NCI-H82 (cell line): Measurements from ENCODE around the gene P2RX6.

ENCODE experiments used
- DNase-seq: peaks from one replicate; lab custom pipeline; 2025; lab: John Stamatoyannopoulos, UW

P2RX6 gene

DNA sequence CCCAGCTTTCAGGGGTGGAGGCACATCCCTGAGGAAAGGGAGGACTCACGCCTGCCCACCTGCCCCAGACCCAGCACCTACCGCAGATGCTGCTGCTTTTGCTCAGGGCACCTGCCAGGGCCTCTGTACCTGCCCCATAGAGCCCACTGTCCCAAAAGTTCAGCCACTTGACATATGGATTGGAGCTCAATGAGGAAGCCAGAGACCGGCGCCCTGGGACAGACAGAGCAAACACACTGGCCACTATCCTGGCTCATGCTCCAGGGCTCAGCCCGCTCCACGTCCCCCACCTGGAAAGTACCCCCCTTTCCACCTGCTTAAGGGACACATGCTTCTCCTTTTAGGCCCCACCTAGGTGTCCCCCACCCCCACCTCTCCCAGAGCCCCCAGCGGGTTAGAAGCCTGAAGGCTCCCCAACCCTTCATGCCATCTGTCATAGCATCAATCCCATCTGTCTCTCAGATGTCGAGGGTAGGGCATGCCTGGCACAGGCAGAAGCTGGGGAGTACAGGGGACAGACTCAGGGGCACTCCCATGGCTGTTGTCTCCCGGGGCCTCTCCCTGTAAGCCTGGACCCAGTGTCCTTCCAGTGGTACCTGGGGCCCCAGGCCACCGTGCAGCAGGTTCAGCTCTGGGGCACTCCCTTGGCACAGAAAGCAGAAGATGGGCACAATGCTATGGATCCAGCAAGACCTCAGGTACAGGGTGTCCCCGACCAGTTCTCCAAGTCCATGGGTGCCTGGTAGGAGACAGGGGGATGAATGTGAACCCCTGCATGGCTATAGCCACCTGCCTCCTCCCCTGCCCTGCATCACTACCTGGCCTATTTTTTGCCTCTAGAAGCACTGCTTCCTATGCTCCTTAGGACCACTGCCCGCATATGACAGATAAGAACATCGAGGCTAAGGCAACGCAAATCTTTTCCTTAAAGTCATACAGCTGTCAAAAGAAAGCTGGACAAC lies 2.2 kb upstream of the P2RX6 start:
- peak; percentile 19 for DNase-seq

DNA sequence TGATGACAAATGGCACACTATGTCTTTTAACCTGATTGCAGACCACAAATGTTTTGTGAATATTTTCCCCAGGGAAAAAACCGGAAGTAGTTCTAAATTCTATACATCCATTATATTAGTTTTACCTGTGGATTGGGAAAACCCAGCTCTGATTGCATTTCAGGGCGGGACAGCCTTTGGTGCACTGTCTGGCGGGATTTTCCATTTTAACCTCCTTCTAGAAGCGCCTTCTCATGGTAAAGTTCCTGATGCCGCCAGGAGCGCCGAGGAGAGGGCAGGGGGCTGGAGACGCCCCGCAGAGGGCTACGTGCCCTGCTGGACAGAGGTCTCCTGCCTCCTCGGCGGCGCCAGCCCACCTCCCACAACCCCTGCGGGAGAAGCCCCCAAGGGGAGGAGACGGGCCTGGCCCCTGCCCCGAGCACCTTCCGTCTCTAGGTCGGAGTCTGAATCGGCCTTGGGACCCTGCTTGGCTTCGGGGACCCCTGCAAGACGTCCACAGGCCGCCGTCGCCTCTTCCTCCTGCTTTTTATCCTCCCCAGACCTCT lies 1.2 kb upstream of the P2RX6 start:
- no peak for DNase-seq

DNA sequence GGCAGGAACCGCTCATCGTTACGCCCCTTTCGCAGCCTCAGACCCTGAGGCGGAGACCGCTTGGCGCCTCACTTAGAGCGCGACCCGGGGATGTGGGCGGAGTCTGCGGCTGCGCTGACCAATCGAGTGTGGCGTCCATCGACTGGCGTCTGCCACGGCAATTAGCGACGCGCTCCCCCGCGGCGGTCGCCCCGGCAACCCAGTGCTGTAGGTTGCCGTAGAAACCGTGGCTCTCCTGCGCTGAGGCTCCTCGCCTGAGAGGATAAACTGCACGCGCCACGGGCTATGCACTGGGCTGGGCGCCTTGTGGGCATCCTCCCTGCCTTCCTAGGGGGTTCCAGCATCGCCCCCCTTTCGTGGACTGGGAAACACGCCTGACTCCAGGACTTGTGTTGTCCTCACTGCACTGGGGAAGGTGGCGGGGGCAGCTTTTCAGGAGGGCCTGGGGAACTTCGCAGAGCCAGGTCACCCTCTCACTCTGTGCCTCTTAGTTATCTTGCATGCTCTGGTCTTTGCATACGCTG lies 701 bp upstream of the P2RX6 start:
- DNase-seq: peak; percentile 98

DNA sequence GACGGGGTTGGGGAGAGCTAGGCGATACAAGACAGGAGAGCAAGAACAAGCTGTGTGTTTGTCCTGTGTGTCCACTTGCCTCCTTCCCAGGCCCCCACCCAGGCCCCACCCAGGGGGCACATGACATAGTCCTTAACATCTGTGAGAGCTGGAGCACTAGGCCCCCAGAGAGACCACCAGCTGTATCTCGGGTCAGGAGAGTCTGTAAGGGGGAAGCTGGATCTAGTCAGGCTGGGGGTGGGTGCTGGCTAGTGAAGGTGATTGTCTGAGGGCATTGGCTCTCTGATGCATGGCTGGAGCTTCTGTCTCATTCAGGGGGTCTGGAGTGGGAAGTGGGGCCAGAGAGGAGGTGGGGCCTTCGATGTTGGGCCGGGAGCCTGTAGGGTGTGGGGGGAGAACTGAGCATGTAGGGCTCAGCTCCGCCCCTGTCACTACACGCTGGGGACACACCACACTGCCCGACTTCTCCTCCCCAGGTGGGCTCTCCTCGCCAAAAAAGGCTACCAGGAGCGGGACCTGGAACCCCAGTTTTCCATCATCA lies 571 bp downstream of the P2RX6 start:
- peak; percentile 16 for DNase-seq

DNA sequence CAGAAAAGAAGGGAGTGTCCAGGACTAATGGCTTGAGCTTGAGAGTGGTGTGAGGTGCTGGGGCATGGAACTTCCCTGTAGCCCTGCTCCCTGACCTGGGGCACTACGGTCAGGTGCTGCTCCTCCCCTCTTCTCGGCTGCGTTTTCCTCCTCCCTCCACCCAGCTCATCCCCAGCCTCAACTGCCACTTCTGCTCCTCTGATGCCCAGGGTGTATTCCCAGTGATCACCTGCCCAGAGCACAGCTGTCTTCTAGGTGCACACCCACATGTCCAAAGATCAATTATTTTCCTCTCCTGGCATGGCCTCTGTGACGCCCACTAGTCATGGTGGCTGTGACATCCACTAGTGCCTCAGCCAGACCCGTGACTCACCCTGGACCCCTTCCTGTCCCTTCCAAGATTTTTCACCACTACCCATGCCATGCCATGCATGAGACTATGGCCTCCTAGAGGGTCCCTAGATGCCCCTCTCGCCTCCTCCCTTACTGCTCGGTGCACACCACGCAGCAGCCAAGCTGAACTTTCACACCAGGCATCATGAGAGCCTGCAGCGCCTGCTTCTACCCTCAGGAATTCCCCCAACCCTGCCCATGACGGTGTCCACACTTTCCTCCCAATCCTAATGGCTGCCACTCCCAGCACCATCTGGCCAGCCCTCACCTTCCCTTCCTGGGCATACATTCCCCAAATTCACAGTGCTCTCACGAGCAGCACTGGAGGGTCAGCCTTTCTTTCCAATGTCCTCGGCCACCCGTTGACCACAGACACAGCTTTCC lies 1.9 kb downstream of the P2RX6 start:
- DNase-seq: no peak

DNA sequence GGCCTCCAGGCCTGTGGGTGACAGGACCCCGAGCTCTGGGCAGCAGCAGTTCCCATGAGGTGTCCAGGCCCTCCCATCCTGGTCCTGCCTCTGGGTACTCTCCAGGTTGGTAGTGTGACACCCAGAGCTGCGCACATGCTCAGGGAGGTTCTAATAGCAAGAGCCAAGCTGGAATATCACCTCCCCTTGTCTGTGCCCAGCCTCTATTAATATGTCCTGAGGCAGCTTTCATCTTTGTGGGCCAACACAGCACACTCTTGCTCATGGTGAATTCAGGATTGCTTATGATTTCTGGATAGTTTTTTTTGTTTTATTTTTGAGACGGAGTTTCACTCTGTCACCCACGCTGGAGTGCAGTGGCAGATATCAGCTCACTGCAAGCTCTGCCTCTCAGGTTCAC lies 3.3 kb downstream of the P2RX6 start:
- DNase-seq: no peak

DNA sequence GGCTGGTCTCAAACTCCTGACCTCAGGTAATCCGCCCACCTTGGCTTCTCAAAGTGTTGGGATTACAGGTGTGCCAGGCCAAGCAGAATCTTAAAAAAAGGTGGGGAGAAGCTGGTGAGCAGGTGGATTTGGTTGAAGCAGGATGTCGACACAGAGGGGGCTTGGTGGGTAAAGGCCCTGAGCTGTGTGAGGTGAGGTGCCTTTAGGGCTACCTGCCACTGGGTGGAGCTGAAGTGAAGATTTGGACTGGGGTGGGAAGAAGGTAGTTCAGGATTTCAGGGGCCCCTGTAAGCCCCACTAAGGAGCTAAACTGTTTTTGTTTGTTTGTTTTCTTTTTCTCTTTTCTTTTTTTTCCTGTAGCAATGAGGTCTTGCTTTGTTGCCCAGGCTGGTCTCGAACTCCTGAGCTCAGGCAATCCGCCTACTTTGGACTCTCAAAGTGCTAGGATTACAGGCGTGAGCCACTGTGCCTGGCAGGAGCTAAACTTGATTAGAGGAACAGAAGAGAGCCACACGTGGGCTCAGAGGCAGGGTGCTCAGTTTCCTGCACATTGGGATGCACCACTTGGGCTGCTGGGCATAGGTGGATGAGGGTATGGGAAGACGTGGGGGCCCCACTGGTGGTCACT lies 6.0 kb downstream of the P2RX6 start:
- DNase-seq: peak; percentile 70

DNA sequence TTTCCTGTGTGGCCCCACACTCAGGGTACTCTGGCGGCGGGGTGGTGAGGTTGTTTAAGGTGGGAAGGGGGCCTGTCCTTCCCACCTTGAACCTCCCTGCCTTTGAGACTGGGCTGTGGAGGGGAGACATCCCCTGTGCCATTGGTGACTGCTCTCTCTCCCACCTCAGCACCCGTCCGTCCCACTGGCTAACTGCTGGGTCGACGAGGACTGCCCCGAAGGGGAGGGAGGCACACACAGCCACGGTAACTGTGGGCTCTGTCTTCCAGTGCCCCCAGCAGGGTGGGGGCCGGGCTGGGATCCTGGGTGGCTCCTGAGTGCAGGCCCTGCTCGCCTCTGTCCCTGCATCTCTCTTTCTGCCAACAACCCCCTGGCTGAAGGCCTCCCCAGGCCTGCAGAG lies 7.5 kb downstream of the P2RX6 start:
- DNase-seq: no peak

DNA sequence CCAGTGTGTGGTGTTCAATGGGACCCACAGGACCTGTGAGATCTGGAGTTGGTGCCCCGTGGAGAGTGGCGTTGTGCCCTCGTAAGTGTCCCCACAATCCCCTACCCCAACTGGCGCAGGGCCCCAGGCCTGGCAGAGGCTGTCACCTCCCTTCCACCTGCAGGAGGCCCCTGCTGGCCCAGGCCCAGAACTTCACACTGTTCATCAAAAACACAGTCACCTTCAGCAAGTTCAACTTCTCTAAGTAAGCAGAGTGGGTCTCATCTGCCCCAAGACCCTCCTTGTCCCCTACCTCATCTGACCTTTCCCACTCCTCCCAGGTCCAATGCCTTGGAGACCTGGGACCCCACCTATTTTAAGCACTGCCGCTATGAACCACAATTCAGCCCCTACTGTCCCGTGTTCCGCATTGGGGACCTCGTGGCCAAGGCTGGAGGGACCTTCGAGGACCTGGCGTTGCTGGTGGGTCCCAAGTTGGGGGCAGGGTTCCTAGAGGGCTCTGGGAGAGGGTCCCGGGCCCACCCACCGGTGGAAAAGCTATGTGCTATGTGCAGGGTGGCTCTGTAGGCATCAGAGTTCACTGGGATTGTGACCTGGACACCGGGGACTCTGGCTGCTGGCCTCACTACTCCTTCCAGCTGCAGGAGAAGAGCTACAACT lies 8.1 kb downstream of the P2RX6 start:
- DNase-seq: no peak

DNA sequence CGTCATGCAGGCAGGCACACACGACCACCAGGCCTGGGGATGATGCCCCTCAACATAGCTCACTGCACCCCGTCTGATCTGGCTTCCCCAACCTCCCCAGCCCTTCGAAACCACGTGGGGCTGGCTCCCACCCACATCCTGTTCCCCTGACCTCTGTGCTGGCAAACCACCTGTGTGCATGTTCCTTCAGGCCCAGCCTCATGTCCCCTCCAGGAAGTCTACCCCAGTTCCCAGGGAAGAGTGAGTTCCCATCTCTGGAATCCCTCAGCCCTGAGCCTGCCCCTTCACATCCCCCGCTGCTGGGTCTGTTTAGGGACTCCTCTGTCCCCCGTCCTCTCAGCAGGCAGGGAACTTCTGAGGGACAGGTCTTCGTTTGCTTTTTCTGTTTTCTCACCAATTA lies 10.3 kb downstream of the P2RX6 start:
- no peak for DNase-seq

DNA sequence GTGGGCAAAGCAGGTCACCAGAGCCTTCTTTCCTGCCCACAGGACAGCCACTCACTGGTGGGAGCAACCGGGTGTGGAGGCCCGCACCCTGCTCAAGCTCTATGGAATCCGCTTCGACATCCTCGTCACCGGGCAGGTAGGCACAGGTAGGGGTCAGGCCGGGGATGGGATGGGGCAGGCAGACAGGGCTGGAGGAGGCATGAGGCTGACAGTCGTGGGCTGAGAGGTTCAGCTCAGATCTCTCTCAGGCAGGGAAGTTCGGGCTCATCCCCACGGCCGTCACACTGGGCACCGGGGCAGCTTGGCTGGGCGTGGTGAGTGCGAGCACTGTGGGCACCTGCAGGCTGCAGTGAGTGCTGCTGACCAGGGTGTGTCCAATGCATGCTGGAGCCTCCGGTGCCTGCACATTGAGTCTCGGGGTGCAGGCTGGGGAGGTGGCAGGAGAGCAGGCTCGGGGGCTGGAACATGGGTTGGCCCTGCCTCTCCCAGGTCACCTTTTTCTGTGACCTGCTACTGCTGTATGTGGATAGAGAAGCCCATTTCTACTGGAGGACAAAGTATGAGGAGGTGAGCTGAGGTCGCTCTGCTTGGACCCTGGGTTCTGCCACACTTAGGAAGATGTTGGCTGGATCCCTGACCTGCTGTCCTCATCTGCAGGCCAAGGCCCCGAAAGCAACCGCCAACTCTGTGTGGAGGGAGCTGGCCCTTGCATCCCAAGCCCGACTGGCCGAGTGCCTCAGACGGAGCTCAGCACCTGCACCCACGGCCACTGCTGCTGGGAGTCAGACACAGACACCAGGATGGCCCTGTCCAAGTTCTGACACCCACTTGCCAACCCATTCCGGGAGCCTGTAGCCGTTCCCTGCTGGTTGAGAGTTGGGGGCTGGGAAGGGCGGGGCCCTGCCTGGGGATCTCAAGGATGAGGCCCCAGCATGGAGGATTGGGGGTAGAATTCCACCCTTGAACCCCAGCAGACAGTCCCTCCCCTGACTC lies 11.1 kb downstream of the P2RX6 start:
- DNase-seq: no peak

DNA sequence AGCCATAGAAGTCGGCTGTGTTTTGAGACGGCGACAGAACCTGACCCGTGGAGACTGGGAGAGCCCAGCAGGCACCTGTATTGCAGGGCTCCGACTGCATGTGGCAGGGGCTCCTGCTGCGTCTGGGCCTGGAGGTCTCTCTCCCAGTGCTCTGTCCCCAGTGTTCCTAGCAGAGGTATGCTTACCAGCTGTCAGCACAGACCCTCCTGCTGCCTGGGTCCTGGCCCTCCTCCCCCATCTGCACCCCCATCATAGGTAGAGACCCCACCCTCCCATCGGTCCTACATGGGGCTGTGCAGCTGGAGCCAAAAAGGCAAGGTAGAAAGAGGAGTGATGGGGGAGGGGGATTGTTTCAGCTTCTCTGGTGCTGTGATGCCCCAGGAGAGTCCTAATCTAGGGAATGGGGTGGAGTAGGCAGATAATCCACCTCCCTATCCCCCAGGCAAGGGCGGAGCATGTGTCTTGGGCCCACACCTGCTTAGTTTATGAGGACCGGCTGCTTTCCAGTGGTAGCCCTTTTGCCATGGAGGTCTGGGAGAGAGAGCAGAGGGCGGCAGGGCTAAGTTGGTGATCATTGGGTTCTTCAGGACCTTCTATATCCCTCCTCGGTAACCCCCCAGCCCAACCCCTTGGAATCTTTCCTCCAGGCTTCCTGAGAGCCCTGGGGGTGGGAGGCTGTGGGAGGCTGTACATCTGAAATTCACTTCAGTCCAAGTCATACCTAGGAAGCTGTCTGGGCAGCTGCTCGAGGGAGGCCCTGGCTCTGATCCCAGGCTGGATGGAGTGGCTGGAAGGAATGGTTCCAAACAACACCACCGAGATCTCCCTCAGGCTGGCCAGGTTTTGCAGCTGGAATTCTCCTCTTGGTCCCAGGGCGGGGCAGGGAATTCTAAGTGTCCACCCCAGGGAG lies 12.1 kb downstream of the P2RX6 start:
- DNase-seq: peak; percentile 91

DNA sequence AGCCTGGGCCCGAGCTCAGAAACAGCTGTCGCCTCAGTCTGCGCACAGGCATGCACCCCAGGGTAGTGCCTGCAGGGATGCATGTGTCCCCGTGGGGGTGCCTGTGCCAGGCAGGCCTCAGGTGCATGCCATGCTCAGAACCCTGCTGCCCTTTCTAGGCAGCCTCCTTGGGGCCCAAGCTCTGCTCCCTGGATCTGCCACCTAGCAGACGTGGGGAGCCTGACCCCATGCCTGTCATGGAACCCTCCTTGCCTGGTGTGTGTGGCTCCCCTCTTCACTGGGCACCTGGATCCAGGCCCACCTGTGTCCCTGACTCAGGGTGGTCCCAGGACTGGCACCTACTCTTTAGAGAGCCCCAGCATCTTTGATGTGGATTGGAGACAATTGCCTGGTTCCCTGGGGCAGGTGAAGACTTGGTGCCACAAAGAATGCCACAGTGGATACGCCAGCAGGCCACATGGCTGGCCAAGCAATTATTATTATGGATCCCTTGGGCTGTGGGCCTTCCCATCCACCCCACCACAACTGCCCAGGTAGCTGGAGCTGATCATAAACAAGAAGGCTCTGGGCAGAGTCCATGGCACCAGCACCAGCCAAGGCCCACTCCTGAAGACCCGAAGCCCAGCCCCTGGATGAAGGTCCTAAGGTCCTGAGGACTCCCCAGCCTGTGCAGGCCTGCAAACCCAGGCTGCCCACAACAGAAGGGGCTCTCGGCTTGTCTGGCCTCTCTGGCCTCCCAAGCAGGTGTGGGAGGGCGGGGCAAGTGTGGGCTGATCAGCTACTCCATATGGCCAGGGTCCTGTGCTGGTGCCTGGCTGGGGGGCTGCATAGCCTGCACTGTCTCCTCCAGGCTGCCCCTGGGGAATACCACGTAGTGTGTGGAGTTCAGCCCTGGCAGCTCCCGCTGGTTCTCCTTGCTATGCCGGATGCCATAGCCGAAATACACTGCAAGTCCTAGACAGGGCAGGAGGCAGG lies 13.6 kb downstream of the P2RX6 start:
- peak; percentile 91 for DNase-seq

DNA sequence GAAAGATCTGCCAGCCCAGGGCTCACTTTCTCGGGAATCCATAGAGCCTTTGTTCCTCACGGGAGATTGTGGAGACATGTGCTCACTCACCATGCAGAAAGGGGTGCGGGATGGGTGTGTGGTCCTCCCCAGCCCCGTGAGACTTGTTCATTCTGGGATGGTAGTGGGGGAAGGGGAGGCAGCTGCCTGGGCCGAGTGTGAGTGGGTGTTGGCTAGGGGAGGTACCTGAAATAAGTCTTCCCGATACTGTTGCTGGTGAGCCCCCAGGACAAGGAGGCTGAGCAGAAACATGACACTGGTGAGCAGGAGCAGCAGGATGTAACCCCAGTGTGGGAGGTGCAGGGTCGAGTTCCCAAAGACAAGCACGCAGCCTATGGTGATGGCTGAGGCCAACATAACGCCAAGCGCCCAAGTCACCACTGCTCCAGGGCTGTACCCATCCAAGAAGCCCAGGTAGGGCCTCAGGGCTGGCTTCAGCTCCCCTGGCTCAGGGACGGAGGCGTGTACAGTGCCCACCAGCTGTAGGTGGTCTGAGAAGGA lies 14.6 kb downstream of the P2RX6 start:
- peak; percentile 30 for DNase-seq

DNA sequence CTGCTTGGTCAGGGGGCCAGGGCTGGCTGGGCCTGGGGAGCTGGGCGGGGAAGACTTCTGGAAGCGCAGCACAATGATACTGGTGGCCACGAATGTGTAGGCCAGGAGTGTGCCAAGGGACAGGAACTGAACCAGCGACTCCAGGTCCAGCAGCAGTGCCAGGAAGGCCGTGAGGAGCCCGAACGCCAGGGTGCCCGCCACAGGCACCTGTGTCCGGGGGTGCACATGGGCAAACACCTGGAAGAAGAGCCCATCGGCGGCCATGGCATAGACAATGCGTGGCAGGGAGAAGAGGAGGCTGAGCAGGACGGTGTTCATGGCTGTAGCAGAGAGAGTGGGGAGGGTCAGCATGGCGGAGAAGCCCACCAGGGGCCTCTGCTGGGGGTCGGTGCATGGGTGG lies 15.1 kb downstream of the P2RX6 start:
- no peak for DNase-seq

DNA sequence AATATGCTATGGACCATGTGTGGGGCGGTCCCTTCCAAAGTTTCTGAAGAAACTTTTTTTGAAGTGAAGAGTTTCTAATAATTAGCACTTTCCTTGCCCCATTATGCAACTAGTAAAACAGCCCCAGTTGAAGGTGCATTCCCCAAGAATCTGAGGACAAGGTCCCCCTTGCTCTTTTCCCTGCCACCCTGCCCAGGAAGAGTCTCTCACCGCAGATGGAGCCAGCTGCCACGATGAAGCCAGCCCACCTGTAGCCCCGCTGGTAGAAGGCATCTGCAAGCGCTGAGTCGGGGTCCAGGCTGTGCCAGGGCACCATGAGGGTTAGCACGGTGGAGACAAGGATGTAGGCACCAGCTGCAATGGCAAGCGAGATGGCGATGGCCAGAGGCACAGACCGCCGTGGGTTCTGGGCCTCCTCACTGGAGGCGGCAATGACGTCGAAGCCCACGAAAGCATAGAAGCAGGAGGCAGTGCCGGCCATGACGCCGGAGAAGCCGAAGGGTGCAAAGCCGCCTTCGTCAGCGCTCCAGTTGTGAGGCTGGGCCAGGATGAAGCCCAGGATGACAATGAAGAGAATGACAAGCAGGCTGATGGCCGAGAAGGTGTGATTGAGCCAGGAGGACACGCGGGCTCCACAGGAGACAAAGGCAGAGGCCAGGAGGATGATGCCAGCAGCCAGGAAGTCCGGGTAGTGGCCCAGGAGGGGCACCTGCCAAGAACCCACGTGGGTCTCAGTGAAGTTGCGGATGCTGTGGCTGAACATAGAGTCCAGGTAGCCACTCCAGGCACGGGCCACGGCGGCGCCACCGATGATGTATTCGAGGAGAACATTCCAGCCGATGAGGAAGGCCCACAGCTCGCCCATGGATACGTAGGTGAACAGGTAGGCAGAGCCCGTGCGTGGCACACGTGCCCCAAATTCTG lies 15.9 kb downstream of the P2RX6 start:
- DNase-seq: no peak
